Stimulated activated CD4-positive, alpha-beta T cell treated with anti-CD3 and anti-CD28 coated beads, Interleukin-1b, Interleukin-23, amount 100 ng/mL, for 1 hour (primary cell): ENCODE measurements around the gene CATSPER2.
"Not testable (repeated sequence)": the region's sequence is repeated elsewhere in the genome, so short reads cannot be mapped to it uniquely, and the experiment has no call there.

Experiments used
- DNase-seq, 2 donors: peaks; one replicate each; pipeline ENCODE4 v3.0.0-alpha.2; 2020; ENCODE audit warnings: low read depth in 2 of 2

Gene CATSPER2

GRCh38 chr15:43648649-43649429 is at the start of gene CATSPER2:
Gene CATSPER2, minus strand, starts transcription at chr15:43648844. Its CDS starts 783 bp downstream, at chr15:43648061.
- no peak for DNase-seq

DNA sequence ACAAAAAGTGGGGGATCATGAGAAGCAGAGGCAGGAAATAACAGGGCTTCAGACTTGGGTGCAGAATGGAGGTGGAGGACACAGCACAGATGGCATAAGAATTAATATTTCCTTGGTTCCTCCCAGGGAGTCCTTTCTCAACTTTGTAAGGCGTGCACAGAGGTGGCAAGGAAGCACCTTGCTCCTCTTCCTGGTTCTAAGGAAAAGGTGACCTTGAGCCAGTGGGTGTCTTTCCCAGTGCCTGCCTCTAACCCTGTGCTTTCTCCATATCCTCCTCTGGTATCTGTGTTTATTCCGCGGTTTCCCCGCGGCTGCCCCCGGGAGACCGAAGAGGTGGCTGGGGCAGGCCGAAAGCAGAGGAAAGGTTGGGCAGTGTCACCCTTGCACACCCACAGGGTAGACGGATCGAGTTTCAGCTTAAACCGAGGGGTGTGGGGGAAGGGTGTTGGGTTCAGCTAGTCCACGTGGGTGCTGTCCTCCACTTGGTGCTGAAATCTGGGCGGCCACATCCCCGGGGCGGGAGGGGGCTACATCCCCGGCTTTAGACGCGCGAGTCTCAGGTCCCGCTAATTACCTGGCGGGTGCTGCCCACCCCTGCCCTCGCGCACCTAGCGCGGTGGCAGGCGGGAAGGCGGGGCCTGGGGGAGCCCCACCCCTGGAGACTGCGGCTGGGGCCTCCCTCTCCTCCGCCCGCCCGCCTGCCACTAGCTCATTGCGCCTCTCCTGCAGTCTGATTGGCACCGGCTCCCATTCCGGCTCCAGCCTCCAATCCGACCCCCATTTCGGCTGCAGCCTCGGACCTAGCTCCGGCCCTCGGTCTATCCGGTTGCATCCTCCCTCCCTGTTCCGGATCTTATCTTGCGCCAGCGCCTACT is 44.7 kb upstream of the CATSPER2 start, which contains the start of gene CKMT1A:
Gene CKMT1A (plus strand): TSS at position 712 of the 875 bp plus-strand sequence. CDS start 192 bp downstream, outside the sequence.
- DNase-seq = not testable (repeated sequence)

DNA sequence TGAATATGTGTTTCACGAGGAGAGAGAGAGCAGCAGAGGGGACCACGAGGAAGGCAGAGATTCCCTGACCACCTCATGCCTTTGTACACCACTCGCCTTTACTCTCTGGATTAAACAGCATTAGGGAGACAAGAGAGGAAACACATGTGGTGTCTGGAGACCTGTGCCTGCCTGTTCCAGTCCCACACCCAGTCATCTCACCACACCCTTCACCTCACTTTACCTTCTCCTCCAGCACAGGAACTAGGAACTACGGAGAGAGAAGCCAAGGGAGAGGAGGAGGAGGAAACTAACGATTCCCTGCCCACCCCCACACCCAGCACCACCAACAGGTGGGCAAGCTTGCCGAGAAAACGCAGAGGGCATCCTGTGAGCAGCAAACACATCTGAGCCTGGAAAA is 44.0 kb upstream of the CATSPER2 start:
- not testable (repeated sequence) for DNase-seq

DNA sequence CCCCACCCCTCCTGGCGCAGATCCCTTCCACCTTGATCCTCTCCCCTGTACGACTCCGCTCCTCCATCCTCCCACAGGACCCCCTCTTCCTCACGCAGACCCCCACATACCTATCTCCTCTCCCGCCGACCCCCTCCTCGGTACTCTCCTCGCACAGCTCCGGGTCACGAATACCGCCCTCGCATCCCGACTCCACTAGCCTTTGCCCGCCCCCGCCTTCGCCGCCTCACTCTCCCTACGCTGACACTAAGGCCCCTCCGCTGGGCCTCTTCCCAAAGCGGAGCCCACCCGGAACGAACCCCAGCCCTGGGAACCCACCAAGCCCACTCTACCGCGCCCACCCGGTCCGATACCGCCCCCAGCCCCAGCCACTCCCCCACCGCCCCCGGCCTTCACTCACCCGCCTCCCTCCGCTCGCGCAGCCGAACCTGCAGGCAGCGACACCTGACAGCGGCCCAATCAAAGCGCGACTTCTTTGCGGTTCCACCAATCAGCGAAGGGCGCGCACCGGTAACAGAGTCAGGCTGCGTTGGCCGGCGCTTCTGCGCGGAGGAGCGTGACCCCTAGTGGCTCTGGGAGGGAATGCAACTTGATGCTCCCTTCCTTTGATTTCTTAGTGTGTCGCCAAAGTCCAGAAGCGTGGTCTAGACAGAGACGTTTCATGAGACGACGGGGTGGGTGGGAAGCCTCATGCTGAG is 41.1 kb upstream of the CATSPER2 start:
- not testable (repeated sequence) for DNase-seq

DNA sequence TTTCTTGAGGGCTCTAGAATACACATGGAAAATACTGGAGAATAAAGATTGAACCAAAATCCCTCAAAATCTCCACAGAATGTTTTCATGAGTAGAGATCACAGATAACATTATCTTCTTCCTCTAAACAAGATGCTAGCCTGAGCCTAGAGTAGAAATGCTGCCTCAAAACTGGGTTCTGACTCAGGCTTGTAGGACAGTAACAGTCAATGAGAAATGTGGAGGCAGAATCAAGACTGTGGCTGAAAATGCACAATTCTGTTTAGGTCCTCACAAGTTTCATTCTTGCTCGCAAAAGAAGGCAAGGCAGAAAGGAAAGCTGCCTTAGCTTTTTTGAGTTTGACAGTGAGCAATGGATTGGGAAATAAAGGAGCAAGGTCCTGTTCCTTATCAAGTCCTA is 25.5 kb upstream of the CATSPER2 start:
- not testable (repeated sequence) for DNase-seq

DNA sequence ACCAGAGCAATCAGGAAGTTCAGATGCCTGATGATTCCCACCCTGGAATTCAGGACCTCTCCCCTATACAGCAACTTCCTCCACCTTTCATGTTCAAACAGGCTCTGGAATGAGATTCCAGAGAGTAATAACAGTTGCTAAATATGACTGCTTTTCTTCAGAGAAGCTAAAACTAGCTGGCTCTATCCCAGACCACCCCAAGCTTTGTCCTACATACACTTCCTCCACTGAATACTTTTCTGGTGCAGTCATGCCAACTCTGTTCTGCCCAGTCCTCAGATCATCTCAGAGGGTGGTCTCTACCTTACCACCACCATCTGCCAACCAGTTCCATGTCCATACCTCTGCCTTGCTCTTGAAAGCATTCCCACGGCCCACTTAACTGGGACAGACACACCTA is 17.5 kb upstream of the CATSPER2 start:
- DNase-seq = not testable (repeated sequence)

DNA sequence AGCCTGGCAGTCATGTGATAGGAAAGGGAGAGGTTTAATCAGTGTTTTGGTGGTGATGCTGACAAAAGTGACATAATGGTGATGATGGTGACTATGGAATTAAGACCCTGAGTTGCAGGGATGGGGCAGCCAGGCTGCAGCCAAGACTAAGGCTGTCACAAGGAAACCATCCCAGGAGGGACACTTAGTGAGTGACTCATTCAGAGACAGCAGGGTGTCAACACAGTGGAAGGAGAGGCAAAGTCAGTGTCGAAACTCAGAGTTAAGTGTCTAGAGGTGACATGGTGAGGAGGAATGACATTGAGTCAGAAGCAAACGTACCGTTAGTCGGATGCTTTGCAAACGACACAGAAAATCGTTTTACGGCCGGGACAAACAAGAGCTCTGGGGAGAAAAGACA is 14.7 kb upstream of the CATSPER2 start:
- not testable (repeated sequence) for DNase-seq

DNA sequence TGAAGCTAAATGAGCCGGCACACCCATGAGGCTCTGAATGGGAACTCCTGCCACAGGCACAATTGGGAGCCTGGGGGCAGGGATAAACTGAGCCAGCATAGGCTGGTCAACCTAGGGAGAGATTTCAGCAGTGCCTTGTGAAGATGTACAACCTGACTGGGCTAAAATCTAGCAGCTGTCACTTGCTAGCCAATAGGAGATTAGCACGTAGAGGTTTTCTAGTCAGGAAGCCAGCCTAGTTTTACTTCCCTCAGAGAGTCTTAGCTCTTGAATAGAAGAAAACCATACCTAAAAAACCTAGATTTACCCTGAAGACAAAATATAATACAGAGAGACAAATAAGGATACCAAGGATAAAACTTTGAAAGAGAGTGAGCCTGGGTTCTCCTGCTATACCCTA is 13.6 kb upstream of the CATSPER2 start:
- not testable (repeated sequence) for DNase-seq

DNA sequence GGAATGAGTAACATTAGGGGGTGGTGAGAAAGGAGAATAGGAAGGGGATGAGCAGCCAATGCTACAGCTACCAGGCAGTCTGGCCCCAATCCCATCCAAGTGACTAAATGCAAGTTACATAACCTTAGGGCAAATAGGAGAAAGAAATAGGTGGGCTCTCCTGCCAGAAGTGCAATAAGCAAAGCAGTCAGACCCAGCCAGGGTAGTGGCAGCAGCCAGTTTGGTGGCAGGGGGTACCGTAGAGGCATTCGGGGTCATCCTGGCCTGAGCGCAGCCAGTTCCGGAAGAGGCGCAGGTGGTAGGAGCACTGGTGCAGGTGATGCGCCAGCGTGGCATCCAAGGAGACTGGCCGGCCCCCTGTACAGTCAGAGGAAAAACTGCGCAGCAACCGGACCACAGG is 11.1 kb upstream of the CATSPER2 start:
- not testable (repeated sequence) for DNase-seq

DNA sequence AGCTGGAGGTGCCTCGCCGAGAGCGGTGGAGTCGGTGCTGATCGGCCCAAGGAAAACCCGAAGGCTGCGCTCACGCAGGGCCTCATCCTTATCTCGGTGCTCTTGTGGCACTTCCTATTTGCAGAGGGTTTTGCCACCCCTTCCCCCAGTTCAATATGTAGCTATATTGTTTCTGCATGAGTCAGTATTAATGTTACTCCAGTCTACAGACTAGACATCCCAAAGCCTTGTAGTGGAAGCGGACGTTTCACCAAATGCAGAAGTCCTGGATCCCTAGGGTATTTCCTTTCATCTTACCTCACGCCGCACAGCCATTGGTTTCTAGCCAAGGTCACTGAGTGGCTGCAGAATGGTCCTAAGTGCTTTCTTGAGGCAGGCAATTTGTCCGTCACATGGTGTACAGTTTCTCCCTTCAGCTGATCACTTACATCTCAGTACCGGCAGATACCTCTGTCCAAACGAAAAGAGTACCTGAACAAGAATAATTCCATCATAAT is 834 bp upstream of the CATSPER2 start:
- DNase-seq = not testable (repeated sequence)

DNA sequence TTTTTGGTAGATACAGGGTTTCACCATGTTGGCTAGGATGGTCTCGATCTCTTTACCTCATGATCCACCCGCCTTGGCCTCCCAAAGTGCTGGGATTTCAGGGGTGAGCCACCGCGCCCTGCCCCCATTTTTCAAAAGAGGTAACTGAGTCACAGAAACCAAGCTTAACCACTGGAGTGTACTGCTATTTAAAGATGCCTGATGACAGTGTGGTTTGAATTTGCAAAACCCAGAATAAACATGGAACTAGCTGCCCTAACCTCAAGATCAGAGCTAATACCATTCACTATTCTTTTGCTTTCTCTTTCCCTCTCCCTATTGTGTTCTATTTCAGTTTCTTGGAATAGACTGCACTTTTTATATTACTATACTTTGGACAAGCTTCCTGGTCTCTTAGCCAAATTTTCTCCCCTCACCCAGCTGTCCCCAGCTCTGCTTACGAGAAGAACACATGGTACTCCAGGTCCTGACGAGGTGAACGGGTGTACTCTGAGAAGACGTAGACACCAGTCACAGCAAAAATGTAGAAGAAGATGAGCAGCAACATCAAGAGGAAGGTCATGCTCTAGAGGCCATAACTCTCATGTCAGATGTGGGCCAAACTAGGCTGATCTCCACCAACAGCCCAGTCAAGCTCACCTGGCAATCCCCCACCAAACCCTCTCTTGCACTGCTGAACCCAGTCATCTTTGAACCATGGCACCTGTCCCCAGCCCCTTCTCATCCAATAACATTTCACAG is 10.0 kb downstream of the CATSPER2 start:
- DNase-seq = not testable (repeated sequence)

- DNase-seq = not testable (repeated sequence)
Measured at GRCh38 chr15:43626937-43627336, 21.7 kb downstream of the CATSPER2 start.

DNA sequence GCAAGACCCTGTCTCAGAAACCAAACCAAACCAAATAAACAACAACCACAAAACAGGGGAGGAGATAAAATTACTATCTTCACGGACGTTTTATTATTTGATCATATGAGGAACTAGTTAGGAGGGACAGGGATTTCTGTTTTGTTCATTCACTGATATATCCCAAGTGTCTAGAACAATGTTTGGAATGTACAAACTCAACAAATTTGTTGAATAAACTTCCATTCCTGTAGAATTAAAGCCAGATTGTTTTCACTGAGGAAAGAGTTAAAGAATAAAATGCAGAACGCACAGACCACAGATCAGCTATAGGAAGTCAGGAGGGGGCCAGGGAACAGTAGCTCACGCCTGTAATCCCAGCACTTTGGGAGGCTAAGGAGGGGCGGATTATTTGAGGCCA is 23.5 kb downstream of the CATSPER2 start:
- no peak for DNase-seq

GRCh38 chr15:43622068-43622799 is 26.4 kb downstream of the CATSPER2 start:
- not testable (repeated sequence) for DNase-seq

DNA sequence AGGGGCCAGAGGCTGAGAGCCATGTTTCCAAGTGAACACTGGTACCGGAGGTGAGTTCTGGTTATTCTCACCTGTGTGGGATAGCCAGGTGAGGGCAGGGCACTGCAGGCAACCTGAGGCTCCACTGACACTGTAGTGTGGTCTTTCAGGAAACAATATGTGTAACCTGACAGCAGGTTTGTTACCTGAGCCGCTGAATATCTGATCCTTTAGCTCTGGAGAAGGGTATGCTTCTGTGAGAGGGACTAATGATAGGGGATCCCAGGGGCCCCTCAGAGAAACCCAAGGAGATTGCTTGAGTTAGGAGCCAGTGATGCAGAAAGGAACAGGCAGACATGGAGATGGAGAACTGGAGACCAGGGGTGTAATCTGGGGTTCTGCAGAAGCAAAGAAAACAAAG is 29.9 kb downstream of the CATSPER2 start, which contains the start of gene STRC:
Gene STRC (minus strand): TSS at position 101 of the 400 bp plus-strand sequence. CDS start 78 bp downstream, at position 23.
- DNase-seq = not testable (repeated sequence)

GRCh38 chr15:43617750-43618149 is 30.9 kb downstream of the CATSPER2 start:
- DNase-seq = not testable (repeated sequence)

GRCh38 chr15:43602233-43602632 is 46.4 kb downstream of the CATSPER2 start:
- not testable (repeated sequence) for DNase-seq

DNA sequence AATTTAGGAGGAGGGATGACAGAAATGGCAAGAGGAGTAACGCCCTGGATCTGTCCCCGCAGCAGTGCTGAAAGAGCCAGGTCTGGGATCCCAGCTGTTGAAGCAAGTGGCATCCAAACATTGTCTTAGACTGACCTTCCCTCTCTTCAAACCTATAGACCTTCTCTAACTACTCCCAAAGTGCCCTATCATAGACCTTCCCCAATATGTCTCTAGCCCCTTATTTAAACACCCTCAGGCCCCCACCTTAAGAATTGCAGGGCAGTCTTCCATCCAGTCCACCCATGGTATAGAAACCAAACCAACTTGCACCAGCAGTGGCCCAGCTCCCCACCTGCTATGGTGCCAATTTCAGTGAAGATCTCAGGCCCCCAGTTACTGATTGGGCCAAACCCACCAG is 48.4 kb downstream of the CATSPER2 start:
- DNase-seq = not testable (repeated sequence)

DNA sequence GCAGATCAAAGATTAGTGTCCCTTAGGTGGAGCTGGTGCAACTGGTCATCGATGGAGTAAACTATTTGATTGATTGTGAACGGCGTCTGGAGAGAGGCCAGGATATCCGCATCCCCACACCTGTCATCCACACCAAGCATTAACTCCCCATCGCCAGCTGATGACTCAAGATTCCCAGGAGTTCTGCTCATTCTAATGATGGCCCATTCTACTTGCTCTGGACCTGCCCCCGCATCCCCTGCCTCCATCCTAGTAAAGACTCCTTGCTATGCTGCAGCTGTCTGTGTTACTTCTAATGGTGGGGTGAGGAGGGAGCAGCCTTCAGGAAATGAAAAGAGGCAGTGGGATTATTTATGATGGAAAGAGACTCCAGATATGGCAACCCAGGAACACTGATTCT is 49.5 kb downstream of the CATSPER2 start:
- DNase-seq = not testable (repeated sequence)
